AG04450 (cell line): ENCODE results near the gene OSBPL5. TPM values are rescaled to one million over a fixed set of nuclear protein-coding genes. Genes with fewer than 3 reads are reported as not detected.

ENCODE experiments used
- CTCF ChIA-PET: fragments of 300-600, 350-600 bp; formaldehyde crosslinking; extraction: SDS; loops from one replicate; lab custom pipeline; 2022; ENCODE audit warnings: antibody characterized with exemption, inconsistent platforms; lab: Charles Lee
- POLR2A ChIA-PET: fragments of 350-600 bp; formaldehyde crosslinking; extraction: SDS; loops from one replicate; lab custom pipeline; 2021; ENCODE audit warnings: antibody characterized with exemption, inconsistent platforms; lab: Yijun Ruan, JAX
- DNase-seq: peaks from one replicate; pipeline ENCODE4 v3.0.0-alpha.2; 2011; ENCODE audit warnings: low read depth, low spot score
- H3K27ac ChIP-seq: one replicate; pipeline ENCODE4 v1.5.1; 2012; ENCODE audit warnings: low read depth, low read length, control low read depth
- H3K27me3 ChIP-seq: one replicate; pipeline ENCODE4 v1.6.0; 2012; ENCODE audit warnings: low read length; ENCODE audit not compliant: control insufficient read depth, insufficient read depth
- H3K4me3 ChIP-seq: 2 replicates; pipeline ENCODE4 v1.5.1; 2011; ENCODE audit warnings: mild to moderate bottlenecking, low read depth, low read length, control low read depth
- H3K9me3 ChIP-seq: 2 replicates; pipeline ENCODE4 v1.5.1; 2012; ENCODE audit warnings: low read length; ENCODE audit not compliant: control insufficient read depth, insufficient read depth
- polyA plus RNA-seq: library from polyadenylated mRNA; depleted of rRNA; stranded (reverse); fragments of >200 nt; gene quantifications from 2 replicates; pipeline ENCODE4 v1.2.3, GENCODE V29; 2011
- TF ChIP-seq, protein P1 (sequence below): IDR thresholded peaks from 2 replicates; pipeline ENCODE4 v1.5.1; 2011; ENCODE audit warnings: low read depth, low read length, control low read depth, inconsistent platforms

Gene OSBPL5
- polyA plus RNA-seq, 1 experiment = 7.4 TPM

GRCh38 chr11:3049430-3050243, 115.5 kb downstream of the OSBPL5 start:
- TF ChIP-seq, protein P1, sequence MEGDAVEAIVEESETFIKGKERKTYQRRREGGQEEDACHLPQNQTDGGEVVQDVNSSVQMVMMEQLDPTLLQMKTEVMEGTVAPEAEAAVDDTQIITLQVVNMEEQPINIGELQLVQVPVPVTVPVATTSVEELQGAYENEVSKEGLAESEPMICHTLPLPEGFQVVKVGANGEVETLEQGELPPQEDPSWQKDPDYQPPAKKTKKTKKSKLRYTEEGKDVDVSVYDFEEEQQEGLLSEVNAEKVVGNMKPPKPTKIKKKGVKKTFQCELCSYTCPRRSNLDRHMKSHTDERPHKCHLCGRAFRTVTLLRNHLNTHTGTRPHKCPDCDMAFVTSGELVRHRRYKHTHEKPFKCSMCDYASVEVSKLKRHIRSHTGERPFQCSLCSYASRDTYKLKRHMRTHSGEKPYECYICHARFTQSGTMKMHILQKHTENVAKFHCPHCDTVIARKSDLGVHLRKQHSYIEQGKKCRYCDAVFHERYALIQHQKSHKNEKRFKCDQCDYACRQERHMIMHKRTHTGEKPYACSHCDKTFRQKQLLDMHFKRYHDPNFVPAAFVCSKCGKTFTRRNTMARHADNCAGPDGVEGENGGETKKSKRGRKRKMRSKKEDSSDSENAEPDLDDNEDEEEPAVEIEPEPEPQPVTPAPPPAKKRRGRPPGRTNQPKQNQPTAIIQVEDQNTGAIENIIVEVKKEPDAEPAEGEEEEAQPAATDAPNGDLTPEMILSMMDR = peak; percentile 43
- peak overlapping the region; percentile 96 for H3K27ac ChIP-seq
- POLR2A ChIA-PET = interaction anchor here (0.8 to 1.2 kb wide), 3 partner anchors 37 to 75 kb away, joined by 3 to 7 read pairs (median 4); no protein-coding TSS in a partner anchor

DNA sequence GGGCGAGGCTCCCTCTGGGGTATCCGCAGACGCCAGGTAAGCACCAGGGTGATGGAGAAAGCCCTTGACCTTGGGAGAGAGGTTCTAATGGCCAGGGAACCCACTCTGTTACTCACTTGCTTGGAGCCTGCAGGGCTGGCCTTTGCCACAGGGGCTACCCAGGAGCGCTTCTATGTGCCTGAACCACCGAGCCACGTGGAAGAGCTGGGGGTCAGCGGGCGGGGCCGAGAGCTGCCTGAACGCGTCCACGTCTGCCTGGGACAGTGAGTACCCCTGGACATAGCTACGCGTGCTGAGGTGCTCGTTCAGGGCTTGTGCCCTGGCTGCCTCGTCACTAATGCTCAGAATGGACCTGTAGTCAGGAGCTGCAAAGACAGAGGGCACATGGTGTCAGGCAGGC, 117.5 kb downstream of the OSBPL5 start:
- peak overlapping the region; percentile 11 for H3K27ac ChIP-seq
- H3K4me3 ChIP-seq = no peak overlapping the region
- DNase-seq = no peak
- ChIA-PET POLR2A (no interaction called here), CTCF (interaction anchor here (1.1 to 2.0 kb wide), 2 partner anchors 10 to 44 kb away, joined by 6 to 11 read pairs; no protein-coding TSS in a partner anchor)
- TF ChIP-seq, protein P1 = no peak
- H3K27me3 ChIP-seq = no peaks in the 10 kb centered on the region
- no peaks in the 10 kb centered on the region for H3K9me3 ChIP-seq

More at GRCh38 chr11:3049430-3050243, 115.5 kb downstream of the OSBPL5 start:
- no peaks in the 10 kb centered on the region for H3K9me3 ChIP-seq
- peak; percentile 94 for DNase-seq
- H3K27me3 ChIP-seq = no peaks in the 10 kb centered on the region
- CTCF ChIA-PET = interaction anchor here (0.6 to 3.3 kb wide), 4 partner anchors 12 to 86 kb away, joined by 3 to 28 read pairs (median 10); no protein-coding TSS in a partner anchor
- peak overlapping the region; percentile 44 for H3K4me3 ChIP-seq

DNA sequence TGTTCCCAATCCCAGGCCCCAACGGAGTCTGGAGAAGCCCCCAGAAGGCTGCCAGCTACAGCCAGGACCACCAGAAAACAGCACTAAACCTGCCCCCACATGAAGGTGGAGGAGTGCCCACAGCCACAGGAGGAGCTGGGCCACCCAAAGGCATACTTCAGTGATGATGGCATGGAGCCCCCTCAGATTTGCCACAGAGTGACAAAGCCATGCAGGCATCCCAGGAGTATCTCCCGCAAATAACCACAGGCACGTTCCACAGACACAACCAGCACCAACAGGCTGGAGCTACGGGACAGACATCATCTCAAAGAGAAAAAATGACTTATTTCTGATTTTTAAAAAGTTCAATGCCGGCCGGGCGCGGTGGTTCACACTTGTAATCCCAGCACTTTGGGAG, 118.5 kb downstream of the OSBPL5 start:
- H3K9me3 ChIP-seq = no peaks in the 10 kb centered on the region
- no peak for DNase-seq
- POLR2A ChIA-PET = no interaction called here
- CTCF ChIA-PET = interaction anchor here (1.1 to 2.0 kb wide), 2 partner anchors 9 to 45 kb away, joined by 6 to 11 read pairs; no protein-coding TSS in a partner anchor
- TF ChIP-seq, protein P1 = no peak
- no peak overlapping the region for H3K4me3 ChIP-seq
- no peaks in the 10 kb centered on the region for H3K27me3 ChIP-seq
- H3K27ac ChIP-seq = no peak overlapping the region

GRCh38 chr11:3046190-3046589, 118.9 kb downstream of the OSBPL5 start:
- Histone ChIP-seq H3K4me3 (no peak overlapping the region), H3K27me3 (no peaks in the 10 kb centered on the region), H3K9me3 (no peaks in the 10 kb centered on the region), H3K27ac (no peak overlapping the region)
- POLR2A ChIA-PET = no interaction called here
- no peak for DNase-seq
- CTCF ChIA-PET = interaction anchor here (1.0 to 2.0 kb wide), 3 partner anchors 9 to 45 kb away, joined by 3 to 11 read pairs (median 5); no protein-coding TSS in a partner anchor
- TF ChIP-seq, protein P1 = no peak; the same call in 1 of the 2 replicates

- Histone ChIP-seq H3K9me3 (no peaks in the 10 kb centered on the region), H3K27me3 (no peaks in the 10 kb centered on the region), H3K4me3 (no peak overlapping the region), H3K27ac (no peak overlapping the region)
- ChIA-PET CTCF (interaction anchor here (1.2 to 2.7 kb wide), 2 partner anchors 12 to 47 kb away, joined by 3 to 9 read pairs; partner anchors contain the start of gene CARS1), POLR2A (no interaction called here)
- TF ChIP-seq, protein P1 = no peak
- DNase-seq = no peak
Observed at GRCh38 chr11:3044915-3045314, 120.2 kb downstream of the OSBPL5 start.
